ENCODE results near the gene TGIF2LX. TPM values are rescaled to one million over a fixed set of nuclear protein-coding genes. Genes with fewer than 3 reads are reported as not detected.
"Not testable (repeated sequence)": the region's sequence is repeated elsewhere in the genome, so short reads cannot be mapped to it uniquely, and the experiment has no call there.

The TGIF2LX gene
- total RNA-seq (2014; rRNA removed; shearing (Covaris generic)): not detected in 2 replicates
- not detected in 2 replicates for polyA plus RNA-seq (2014; cell fraction: nucleus; rRNA removed)

GRCh38 chrX:89921665-89922064 lies at the start of gene TGIF2LX:
TGIF2LX (plus strand) TSS chrX:89921908; CDS start chrX:89922086, 178 bp downstream.
- DNase-seq (ENCODE audit: extremely low read depth, low read depth): not testable (repeated sequence)

- not testable (repeated sequence) for DNase-seq (ENCODE audit: extremely low read depth, low read depth)
These were observed 728 bp downstream of the TGIF2LX start for GRCh38 chrX:89922338-89922934.

GRCh38 chrX:89943077-89943476 lies 21.4 kb downstream of the TGIF2LX start:
- DNase-seq (ENCODE audit: extremely low read depth, low read depth): not testable (repeated sequence)

GRCh38 chrX:89965588-89965987 lies 43.9 kb downstream of the TGIF2LX start:
- not testable (repeated sequence) for DNase-seq (ENCODE audit: extremely low read depth, low read depth)
